Measurements from ENCODE around the gene CRIP2. TPM values are rescaled to one million over a fixed set of nuclear protein-coding genes. Genes with fewer than 3 reads are reported as not detected.

CRIP2 gene
- total RNA-seq, 1 experiment from 2014 or later = 50.5 TPM

DNA sequence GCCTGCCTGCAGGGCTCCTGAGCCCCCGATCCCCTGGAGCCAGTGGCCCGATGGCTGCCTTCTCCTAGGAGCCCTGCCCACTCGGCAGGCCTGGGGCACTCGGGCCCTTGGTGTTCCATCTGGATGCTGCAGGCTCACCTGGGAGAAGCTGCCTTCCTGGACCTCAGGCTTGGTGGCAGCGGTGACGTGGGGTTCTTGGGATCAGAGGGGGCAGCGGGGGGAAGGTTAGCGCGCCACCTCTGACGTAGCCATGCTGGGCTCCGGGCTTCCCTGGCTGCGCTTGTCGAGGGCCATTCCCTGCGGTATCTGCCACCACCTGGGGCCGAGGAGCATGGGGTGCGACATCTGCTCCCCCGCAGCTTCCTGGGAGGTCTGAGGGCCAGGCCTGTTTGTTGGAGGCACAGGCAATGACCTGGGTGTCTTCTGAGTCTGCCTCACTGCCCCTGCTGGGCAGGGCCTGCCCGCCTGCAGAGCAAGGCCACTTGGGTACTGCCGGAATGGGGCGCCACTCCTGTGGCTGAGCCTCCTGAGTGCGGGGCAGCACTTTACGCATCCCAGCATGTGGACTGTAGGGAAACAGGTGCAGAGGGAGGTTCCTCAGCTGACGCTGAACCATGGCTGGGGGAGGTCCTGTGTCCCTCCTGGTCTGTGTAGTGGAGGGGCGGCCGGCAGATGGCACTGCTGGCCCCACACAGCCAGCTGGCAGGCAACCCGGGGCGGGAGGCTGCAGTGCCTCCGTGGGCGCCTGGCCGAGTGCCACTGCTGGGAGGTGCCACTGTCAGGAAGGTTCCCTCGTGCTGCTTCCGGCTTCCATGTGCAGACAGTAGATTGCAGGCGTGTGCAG lies 34.7 kb upstream of the CRIP2 start:
- no peak overlapping the region for H3K4me3 Mint-ChIP-seq (ENCODE audit: unreplicated experiment)
- H3K27me3 Mint-ChIP-seq (ENCODE audit: insufficient read depth, unreplicated experiment) = no peaks in the 10 kb centered on the region
- intact Hi-C loops (cut with micrococcal nuclease) = no loop called here
- CTCF ChIA-PET = interaction anchor here (0.6 to 1.0 kb wide), 2 partner anchors 9 to 71 kb away, joined by 3 to 4 read pairs; no protein-coding TSS in a partner anchor
- H3K9me3 Mint-ChIP-seq (ENCODE audit: unreplicated experiment) = no peaks in the 10 kb centered on the region
- POLR2A ChIA-PET = no interaction called here
- peaks cover 7% of the 10 kb centered on the region for H3K36me3 Mint-ChIP-seq (ENCODE audit: insufficient read depth, unreplicated experiment)
- H3K4me1 Mint-ChIP-seq (ENCODE audit: insufficient read depth, unreplicated experiment) = peaks cover 15% of the 10 kb centered on the region
- no TSS peak for BruUV-seq (replicated peaks)
- peak; percentile 57 for DNase-seq (ENCODE audit: unreplicated experiment)
- peak; percentile 29 for TF ChIP-seq CTCF (IDR thresholded peaks at IDR 0.05; ENCODE audit: unreplicated experiment)
- no peak overlapping the region for H3K27ac Mint-ChIP-seq (ENCODE audit: low read depth, unreplicated experiment)

DNA sequence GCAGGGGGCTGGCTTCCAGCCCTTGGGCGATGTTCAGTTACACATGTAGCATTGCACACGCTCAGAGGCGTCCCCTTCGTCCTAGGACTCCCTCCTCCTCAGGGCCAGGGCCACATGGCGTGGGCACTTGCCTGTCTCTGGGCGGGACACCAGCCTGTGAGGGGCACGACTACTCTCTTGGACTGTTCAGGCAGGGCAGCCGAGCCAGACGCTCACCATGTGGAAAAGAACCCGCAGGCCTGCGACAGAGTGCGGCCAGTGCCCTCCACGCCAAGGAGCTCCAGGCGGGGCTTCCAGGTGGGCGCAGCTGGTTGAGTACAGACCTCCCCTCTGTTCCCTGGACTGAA lies 34.1 kb upstream of the CRIP2 start:
- CTCF ChIA-PET = interaction anchor here (1.0 kb wide), 1 partner anchor 71 kb away, joined by 3 read pairs; no protein-coding TSS in a partner anchor
- Mint-ChIP-seq H3K27me3 (ENCODE audit: insufficient read depth, unreplicated experiment) (no peaks in the 10 kb centered on the region), H3K4me3 (ENCODE audit: unreplicated experiment) (no peak overlapping the region), H3K27ac (ENCODE audit: low read depth, unreplicated experiment) (no peak overlapping the region), H3K36me3 (ENCODE audit: insufficient read depth, unreplicated experiment) (peaks cover 7% of the 10 kb centered on the region), H3K4me1 (ENCODE audit: insufficient read depth, unreplicated experiment) (peaks cover 15% of the 10 kb centered on the region), H3K9me3 (ENCODE audit: unreplicated experiment) (no peaks in the 10 kb centered on the region)
- BruUV-seq (replicated peaks) = no TSS peak
- no peak for TF ChIP-seq CTCF (IDR thresholded peaks at IDR 0.05; ENCODE audit: unreplicated experiment)
- intact Hi-C loops (cut with micrococcal nuclease) = no loop called here
- no peak for DNase-seq (ENCODE audit: unreplicated experiment)
- POLR2A ChIA-PET = no interaction called here

DNA sequence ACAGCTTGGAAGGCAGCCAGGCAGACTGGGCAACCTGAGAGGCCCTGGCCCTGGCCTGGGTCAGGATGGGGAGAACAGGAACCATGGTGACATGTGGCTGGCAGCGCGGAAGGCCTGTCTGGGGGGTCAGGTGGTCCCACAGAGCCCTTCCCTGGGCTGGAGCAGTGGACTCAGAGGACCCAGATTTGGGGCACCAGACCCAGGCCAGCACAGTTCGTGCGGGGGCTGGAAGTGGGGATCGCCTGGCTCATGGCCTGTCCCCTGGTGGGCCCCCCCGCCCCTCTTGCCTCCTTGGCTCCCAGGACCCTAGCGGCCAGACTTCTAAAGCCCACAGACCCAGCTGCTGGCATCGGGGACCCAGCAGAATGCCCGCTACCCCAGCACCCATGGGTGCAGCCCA lies 33.6 kb upstream of the CRIP2 start:
- intact Hi-C loops (cut with micrococcal nuclease) = no loop called here

GRCh38 chr14:105442125-105442524 lies 32.5 kb upstream of the CRIP2 start:
- H3K4me1 Mint-ChIP-seq (ENCODE audit: insufficient read depth, unreplicated experiment) = peaks cover 6% of the 10 kb centered on the region
- no peak for DNase-seq (ENCODE audit: unreplicated experiment)
- no peaks in the 10 kb centered on the region for H3K27me3 Mint-ChIP-seq (ENCODE audit: insufficient read depth, unreplicated experiment)
- ChIA-PET CTCF (no interaction called here), POLR2A (no interaction called here)
- H3K36me3 Mint-ChIP-seq (ENCODE audit: insufficient read depth, unreplicated experiment) = peaks cover 7% of the 10 kb centered on the region
- intact Hi-C loops (cut with micrococcal nuclease) = no loop called here
- no peaks in the 10 kb centered on the region for H3K9me3 Mint-ChIP-seq (ENCODE audit: unreplicated experiment)
- BruUV-seq (replicated peaks) = no TSS peak
- TF ChIP-seq CTCF (IDR thresholded peaks at IDR 0.05; ENCODE audit: unreplicated experiment) = no peak
- peak overlapping the region; percentile 80 for H3K27ac Mint-ChIP-seq (ENCODE audit: low read depth, unreplicated experiment)
- H3K4me3 Mint-ChIP-seq (ENCODE audit: unreplicated experiment) = no peak overlapping the region

More for the DNA sequence above, 33.6 kb upstream of the CRIP2 start:
- Mint-ChIP-seq H3K4me3 (ENCODE audit: unreplicated experiment) (no peak overlapping the region), H3K27me3 (ENCODE audit: insufficient read depth, unreplicated experiment) (no peaks in the 10 kb centered on the region), H3K36me3 (ENCODE audit: insufficient read depth, unreplicated experiment) (peaks cover 7% of the 10 kb centered on the region), H3K9me3 (ENCODE audit: unreplicated experiment) (no peaks in the 10 kb centered on the region), H3K4me1 (ENCODE audit: insufficient read depth, unreplicated experiment) (peaks cover 11% of the 10 kb centered on the region), H3K27ac (ENCODE audit: low read depth, unreplicated experiment) (no peak overlapping the region)
- BruUV-seq (replicated peaks) = no TSS peak
- CTCF ChIA-PET = interaction anchor here (0.8 kb wide), 1 partner anchor 49 kb away, joined by 3 read pairs; no protein-coding TSS in a partner anchor
- DNase-seq (ENCODE audit: unreplicated experiment) = no peak
- TF ChIP-seq CTCF (IDR thresholded peaks at IDR 0.05; ENCODE audit: unreplicated experiment) = no peak
- POLR2A ChIA-PET = no interaction called here

All from MCF 10A (cell line).